Raji (cell line): ENCODE data around the gene ETV6.

Experiments used
- POLR2A ChIP-seq: IDR thresholded peaks from 2 replicates; pipeline ENCODE4 v1.6.1; 2011; ENCODE audit warnings: low read depth, low read length, control low read depth; ENCODE audit not compliant: insufficient read depth

The ETV6 gene

GRCh38 chr12:11713202-11713601, 63.7 kb downstream of the ETV6 start:
- TF ChIP-seq POLR2A, result no peak

GRCh38 chr12:11714626-11715025, 65.2 kb downstream of the ETV6 start:
- no peak for TF ChIP-seq POLR2A

DNA sequence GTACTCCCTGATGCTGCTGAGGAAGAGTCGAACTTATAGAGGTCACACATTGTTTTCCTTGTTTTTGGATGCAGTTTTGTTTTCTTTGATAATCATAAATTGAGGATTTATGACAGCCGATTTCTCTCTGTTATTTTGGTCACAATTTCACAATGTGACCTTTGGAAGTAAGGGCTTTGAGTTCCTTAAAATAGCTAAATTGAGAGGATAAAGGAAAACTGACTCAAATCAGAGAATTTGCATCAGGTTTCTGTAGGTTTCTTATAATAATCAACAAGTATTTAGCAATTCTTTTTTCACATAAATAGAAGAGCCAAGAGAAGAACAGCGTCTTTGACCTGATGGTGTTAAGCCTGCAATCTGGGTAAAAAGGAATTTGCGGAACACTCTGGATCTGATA, 66.1 kb downstream of the ETV6 start:
- no peak for TF ChIP-seq POLR2A

- TF ChIP-seq POLR2A, result no peak
Measured at GRCh38 chr12:11716794-11717518, 67.5 kb downstream of the ETV6 start.

- TF ChIP-seq POLR2A, result no peak
Measured at GRCh38 chr12:11717519-11717961, 68.1 kb downstream of the ETV6 start.

- TF ChIP-seq POLR2A, result no peak
Measured at GRCh38 chr12:11718105-11718504, 68.6 kb downstream of the ETV6 start.

- no peak for TF ChIP-seq POLR2A
Measured at GRCh38 chr12:11718768-11719253, 69.3 kb downstream of the ETV6 start.

- no peak for TF ChIP-seq POLR2A
Measured at GRCh38 chr12:11719678-11720099, 70.2 kb downstream of the ETV6 start.

GRCh38 chr12:11722071-11722470, 72.6 kb downstream of the ETV6 start:
- TF ChIP-seq POLR2A, result no peak

DNA sequence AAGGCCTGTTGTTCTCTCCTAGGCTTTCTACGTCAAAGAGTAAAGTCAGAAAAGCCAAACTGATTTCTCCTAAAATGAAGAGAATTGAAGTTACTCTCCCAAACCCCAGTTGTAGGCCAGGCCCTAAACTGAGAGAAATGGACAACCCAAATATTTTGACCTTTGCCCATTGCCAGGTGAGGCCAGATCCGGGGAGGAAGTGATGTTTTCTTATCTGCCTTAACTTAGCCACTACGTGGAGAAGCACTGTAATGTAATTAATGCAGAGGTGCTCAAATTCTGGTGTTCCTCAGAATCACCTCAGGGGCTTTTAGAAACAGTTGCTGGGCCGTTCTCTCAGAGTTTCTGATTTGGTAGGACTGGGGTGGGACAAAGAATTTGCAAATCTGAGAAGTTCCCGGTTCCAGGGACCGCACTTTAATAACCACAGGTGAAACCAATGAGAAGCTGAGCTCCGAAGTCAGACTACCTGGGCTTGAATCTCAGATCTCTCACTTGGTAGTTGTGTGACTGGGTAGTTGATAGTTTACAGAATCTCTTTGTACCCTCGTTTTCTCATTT, 73.2 kb downstream of the ETV6 start:
- TF ChIP-seq POLR2A, result no peak

GRCh38 chr12:11723993-11724392, 74.5 kb downstream of the ETV6 start:
- no peak for TF ChIP-seq POLR2A

- no peak for TF ChIP-seq POLR2A
Measured at GRCh38 chr12:11724888-11725311, 75.4 kb downstream of the ETV6 start.

DNA sequence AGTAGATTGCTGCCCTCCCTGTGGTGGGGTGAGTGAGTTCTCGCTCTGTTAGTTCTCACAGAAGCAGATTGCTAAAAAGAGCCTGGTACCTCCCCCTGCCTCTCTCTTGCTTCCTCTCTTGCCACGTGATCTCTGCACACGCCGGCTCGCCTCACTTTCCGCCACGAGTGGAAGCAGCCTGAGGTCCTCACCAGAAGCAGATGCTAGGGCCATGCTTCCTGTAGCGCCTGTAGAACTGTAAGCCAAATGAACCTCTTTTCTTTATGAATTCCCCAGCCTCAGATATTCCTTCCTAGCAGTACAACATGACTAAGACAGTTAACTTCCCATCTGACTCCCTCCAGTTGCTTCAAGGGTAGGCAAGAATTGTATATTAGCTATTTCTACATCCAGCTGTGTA, 76.2 kb downstream of the ETV6 start:
- TF ChIP-seq POLR2A, result no peak

DNA sequence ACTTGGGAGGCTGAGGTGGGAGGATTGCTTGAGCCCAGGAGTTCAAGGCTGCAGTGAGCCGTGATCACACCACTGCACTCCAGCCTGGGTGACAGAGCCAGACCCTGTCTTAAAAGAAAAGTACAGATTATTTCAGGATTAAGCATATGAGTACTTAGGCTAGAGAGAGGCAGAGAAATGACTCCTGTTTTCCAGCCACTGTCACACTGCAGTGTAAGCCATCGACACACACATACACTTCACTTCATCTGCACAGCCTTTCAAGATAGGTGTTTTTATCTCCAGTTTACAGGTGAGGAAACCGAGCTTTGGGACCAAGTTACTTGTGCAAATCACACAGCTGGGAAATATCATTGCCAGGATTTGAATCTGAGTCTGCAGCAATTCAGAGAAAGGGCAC, 77.2 kb downstream of the ETV6 start:
- TF ChIP-seq POLR2A, result no peak

DNA sequence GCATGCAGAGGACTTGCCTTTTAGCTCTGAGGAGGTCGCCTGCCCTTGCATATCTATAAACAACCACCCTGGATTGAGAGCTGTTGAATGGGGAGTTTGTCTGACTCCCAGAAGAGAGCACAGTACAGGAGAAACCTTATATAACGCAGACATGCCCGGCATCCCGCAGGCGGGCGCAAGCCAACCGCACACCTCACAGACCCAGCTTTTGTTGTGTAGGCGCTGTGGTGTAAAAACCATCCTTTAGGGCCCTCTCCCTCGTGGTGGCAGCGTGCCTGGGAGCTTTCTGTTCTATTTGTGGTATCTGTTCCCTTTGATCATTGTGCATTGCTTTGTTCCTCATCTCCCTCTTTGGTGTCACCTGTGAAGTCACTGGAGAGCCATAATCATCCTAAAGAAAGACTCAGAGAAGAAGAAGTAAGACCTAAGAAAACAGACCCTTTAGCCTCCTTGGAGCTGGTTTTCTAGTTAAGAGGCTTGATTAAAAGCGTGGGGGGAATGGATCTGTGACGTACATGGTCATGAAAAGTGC, 77.7 kb downstream of the ETV6 start:
- no peak for TF ChIP-seq POLR2A

- TF ChIP-seq POLR2A, result no peak
Measured at GRCh38 chr12:11728154-11728755, 78.8 kb downstream of the ETV6 start.
